ELF-1 (cell line): ENCODE results near the gene NIP7.
"Not testable (repeated sequence)": the region's sequence is repeated elsewhere in the genome, so short reads cannot be mapped to it uniquely, and the experiment has no call there.

ENCODE experiments used
- DNase-seq: peaks from one replicate; pipeline ENCODE4 v3.0.0-alpha.2; 2016; ENCODE audit warnings: low read depth, low spot score

Gene NIP7

DNA sequence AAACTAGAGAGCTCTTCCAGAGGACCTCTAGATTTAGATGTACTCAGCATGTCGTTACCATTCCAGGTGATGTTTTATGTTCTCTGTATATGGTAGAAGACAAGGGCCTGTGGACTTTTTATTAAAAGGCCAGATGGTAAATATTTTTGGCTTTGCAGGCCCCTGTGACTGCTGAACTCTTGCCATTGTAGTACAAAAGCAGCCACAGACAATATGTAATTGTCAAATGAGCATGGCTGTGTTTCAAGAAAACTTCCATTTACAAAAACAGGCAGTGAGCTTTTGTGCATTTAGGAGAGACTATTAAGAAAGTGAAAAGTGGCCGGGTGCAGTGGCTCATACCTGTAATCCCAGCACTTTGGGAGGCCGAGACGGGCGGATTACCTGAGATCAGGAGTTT, 4.6 kb downstream of the NIP7 start:
- DNase-seq: no peak

DNA sequence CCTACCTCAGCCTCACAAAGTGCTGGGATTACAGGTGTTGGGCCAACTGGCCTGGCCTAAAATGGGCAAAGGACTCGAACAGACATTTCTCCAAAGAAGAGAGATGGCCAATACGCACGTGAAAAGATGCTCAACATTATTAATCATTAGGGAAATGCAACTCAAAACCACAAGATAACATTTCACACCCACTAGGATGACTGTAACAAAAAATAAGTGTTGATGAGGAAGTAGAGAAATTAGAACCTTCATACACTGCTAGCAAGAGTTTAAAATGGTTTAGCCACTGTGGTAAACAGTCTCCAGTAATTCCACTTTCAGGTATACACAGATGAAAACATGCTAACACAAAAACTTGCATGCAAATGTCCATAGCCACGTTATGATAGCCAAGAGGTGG, 6.4 kb downstream of the NIP7 start:
- no peak for DNase-seq

DNA sequence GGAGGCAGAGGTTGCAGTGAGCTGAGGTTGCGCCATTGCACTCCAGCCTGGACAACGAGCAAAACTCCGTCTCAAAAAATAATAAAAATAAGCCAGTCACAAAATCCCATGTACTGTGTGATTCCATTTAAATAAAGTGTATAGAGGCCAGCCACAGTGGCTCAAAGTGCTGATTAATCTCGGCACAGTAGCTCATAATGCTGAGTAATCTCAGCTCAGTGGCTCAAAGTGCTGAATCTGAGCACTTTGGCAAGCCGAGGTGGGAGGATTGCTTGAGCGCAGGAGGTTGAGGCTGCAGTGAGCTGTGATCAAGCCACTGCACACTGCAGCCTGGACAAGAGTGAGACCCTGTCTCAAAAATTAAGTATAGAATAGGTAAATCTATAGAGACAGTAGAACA, 7.1 kb downstream of the NIP7 start:
- no peak for DNase-seq

DNA sequence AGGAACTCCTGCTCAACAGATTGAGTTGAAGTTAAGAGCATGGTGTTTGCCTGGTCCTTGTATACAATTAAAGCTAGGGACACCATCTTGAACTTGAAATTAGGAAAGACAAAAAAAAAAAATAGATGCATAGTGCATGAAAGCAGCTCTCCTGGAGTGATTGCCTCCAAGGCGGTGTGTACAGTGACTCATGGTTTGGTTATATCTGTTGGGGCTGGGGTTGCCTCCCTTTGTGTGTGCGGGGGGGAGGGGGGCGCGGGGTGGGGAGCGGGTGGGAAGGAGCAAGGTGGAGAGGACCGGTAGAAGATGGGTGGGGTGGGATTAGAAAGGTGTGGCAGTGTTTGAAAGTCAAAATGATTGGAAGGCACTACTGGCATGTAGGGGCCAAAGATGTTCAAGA, 8.7 kb downstream of the NIP7 start:
- no peak for DNase-seq

DNA sequence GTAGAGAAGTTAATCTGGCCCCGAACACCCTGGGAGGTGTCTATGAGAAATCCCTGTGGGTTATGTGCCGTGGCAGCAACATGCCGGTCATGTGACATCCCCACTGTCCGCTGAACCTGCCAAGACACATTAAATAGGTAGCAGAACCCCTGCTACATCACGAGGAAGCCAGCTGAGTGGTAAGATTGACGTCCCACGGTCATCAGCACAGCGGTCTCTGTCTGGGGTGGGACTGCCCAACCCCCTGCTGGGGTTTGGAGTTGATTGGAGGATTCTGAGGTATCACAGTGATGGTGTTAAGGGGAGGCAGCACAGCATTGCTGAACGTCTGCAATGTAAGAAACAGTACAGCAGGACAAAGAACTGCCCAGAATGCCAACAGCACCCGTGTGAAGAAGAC, 10.0 kb downstream of the NIP7 start:
- DNase-seq: no peak

DNA sequence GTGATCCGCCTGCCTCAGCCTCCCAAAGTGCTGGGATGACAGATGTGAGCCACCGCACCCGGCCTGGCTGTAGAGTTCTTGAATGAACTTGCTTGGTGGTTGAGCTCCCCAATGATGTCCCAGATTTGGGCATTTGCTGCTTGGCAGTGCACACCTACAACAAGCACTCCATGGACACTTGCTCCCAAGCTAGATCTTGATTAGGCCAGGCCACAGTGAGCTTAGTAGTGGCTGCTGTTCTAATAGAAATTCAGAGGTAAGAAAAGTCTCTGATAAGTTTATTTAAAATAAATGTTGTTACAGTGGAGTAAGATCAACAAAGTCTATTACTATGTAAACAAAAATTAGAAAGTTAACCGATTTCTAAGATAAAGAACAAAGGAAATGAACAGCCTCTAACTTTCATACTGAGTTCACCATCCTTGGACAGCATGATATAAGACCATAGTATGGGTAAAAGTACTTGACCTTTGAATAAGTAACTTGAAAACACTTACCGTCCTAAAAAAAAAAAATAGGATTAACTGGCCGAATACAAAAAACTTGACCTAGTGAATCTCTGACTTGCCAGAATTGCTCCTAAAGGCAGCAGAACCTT, 11.1 kb downstream of the NIP7 start:
- DNase-seq: no peak

DNA sequence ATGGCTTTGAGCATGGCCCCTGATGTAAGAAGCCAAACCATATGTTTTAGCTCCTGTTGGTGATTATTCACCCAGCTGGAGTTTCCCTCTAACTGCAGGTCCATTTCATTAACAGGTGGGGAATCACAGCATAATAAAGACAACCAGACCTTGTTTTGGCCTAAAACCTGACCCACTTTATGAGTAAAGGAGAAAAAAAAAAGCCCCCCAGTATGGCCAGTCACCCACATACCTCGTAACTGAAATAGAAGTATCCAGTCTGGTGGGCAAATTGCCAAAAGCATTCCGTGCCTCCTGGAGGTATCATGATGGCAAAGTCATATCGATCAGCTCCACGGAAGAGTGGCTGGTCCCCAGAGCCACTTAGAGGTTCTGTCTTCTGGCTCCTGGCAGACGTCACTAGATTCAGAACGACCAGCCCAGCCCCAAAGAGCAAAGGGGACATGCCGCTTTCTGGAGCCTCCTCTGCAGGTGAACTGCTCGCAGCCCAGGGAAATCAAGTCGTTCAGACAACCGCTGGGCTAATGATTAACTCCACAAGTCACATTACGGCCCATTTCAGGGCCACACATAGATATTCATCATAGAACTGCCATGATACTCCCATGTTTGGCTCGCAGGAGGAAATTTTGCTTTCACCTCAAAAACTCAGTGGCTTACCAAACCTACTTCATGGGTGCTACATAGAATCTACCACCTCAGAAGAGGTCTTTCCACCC, 11.9 kb downstream of the NIP7 start, which contains the start of gene TMED6:
Gene TMED6, minus strand, starts transcription at position 478 of the 719 bp plus-strand sequence. Its CDS starts 33 bp downstream, at position 445.
- DNase-seq: no peak

DNA sequence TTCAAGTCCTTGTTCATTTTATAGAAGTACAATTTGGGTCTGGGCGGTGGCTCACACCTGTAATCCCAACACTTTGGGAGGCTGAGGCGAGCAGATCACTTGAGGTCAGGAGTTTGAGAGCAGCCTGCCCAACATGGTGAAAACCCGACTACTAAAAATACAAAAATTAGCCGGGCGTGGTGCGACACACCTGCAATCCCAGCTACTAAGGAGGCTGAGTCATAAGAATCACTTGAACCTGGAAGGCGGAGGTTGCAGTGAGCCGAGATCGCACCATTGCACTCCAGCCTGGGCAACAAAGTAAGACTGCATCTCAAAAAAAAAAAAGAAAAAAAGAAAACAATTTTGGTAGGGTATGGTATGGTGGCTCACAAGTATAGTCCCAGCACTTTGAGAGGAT, 20.5 kb downstream of the NIP7 start:
- not testable (repeated sequence) for DNase-seq

DNA sequence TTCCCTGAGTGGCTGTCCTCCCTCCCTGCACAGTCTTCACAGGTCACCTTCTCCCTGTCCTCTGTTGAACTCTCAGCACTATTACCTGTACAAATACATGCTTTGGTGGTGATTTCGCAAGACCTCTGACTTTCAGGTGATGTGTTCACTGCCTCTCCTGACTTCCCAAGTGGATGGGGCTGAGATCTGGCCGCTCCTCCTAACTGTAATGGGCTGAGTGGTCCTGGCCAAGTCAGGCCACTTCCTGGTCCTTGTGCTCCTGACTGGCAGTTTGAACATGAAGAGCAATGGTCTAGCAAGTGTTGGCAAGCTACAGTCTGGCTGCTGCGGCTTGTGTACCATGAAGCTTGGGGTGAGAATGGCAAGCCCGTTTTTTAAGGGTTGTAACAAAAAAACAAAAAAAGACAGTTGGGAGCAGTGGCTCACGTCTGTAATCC, 23.7 kb downstream of the NIP7 start:
- DNase-seq: no peak

DNA sequence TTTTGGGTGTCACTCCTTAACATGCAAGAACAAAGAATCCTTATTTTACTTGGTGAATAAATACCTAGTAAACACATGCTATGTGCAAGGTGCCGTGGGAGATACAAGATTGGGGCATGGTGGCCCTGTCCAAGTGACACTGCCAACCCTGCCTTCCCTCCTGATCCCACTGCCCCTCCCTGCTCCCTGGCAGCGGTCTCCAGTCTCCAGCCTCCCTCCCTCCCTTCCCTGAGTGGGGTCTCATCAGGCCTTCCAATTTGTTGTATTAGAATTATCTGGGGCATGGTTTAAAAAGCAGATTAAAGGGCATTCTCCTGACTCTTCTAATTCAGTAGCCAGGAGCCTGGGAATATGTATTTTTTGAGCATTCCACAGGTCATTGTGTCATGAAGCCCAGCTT, 24.5 kb downstream of the NIP7 start:
- DNase-seq: no peak

DNA sequence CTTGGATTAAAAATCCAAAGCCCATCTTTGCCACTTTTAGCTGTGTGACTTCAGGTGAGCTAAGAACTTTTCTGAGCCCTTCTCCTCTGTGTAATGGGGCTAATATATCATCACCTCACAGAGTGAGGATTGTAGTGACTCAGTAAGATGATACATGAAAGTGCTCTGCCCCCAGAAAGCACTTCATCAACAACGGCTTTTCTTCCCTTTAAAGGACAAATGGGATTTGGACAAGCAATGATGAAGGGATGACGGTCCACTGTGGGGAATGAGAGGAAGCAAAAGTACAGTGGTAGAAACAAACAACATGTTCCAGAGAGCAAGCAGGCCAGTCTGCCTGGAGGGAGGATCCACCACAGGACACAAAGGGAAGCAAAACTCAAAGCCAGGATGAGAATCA, 26.3 kb downstream of the NIP7 start:
- DNase-seq: no peak

DNA sequence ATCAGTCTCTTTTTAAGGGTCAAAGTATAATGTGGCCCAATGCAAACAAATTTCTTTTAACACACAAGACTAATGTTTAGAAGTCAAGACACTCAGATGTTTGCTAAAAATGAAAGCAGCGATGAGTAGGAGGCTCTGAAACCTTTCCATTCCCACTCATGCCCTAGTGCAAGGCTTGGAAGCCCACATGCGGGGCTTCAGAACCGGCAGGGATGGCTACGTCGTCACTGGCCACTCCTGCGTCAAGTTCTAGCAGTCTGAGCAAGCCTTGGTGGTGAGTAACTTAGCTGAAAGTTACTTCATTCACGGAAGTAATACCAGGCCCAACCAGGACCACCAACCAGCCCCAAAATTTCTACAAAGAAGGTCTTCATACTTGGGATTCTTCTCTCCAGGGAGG, 26.9 kb downstream of the NIP7 start:
- no peak for DNase-seq

DNA sequence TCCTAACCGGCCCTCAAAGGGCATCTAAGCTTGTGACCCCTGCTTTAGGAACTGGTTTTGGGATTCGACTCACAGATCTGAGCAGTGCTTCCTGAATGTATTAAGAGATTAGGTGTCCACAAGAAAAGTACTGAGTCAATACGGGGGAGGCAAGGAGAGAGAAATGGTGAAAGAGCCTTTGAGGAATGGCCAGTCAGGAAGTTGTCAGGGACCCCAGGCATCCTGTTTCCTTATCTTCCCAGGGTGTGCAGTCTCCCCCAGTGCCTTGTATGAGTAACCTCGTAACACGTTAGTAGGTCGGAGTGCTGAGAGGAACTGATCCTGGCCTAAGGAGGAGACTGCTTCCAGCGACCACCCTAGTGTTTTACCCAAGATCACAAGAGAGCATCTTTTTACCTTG, 28.4 kb downstream of the NIP7 start:
- peak; percentile 47 for DNase-seq

DNA sequence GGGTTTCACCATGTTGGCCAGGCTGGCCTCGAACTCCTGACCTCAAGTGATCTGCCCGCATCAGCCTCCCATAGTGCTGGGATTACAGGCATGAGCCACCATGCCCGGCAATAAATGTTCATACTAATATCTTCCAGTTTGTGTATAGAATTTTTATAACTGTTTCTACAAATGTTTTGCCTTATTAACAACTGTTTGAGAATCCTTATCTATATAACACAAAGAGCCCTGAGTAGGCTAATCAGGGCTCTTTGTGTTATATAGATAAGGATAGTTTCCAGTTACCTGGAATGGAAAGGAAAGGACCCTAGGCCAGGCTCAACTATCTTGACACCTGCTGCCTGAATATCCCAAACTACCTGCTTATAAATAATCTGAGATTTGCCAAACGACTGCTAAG, 29.3 kb downstream of the NIP7 start:
- DNase-seq: no peak

DNA sequence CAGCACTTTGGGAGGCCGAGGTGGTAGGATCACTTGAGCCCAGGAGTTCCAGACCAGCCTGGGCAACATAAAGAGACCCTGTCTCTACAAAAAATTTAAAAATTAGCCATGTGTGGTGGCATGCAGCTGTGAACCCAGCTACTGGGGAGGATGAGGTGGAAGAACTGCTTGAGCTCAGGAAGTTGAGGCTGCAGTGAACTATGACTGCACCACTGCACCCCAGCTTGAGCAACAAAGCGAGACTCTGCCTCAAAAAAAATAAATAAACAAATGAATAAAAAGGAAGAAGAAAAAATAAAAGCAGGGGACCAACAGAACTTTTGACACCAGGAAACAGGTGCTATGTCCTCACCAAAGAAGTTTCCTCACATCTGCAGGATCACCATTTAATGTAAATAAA, 32.0 kb downstream of the NIP7 start:
- DNase-seq: no peak

DNA sequence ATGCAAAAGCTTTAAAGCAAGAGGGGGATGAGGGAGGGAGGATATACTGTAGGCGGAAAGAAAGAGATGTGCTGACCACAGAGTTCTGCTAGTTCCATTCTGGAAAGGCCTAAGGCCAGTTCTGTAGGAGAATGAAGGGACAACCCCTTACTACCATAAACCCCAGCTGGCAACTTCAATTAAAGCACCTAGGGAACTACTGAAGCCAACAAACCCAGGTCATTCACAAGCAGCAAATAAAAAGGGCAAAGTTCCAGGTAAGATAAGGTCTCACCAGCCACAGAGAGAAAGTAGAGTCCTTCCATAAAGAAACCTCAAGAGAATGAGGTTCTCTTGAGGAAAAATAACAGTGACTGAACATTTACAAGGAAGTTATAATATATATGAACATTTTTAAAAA, 33.4 kb downstream of the NIP7 start:
- peak; percentile 42 for DNase-seq

DNA sequence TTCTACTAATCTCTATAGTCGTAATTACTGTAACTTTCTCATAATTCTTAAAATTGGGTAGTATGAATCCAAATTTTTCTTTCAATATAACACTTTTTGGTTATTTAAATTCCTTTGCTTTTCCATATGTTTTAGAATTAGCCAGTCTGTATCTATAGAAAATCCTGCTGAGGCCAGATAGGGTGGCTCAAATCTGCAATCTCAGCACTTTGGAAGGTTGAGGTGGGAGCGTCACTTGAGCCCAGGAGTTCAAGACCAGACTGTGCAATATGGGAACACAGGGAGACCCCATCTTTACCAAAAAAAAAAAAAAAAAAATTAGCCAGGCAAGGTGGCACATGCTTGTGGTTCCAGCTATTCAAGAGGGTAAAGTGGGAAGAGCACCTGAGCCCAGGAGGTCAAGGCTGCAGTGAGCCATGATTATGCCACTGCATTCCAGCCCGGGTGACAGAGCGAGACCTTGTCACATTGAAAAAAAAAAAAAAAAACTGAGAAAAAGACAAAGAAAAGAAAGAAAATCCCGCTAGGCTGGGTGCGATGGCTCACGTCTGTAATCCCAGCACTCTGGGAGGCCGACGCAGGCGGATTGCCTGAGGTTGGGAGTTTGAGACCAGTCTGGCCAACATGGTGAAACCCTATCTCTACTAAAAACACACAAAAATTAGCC, 37.0 kb downstream of the NIP7 start:
- DNase-seq: no peak

DNA sequence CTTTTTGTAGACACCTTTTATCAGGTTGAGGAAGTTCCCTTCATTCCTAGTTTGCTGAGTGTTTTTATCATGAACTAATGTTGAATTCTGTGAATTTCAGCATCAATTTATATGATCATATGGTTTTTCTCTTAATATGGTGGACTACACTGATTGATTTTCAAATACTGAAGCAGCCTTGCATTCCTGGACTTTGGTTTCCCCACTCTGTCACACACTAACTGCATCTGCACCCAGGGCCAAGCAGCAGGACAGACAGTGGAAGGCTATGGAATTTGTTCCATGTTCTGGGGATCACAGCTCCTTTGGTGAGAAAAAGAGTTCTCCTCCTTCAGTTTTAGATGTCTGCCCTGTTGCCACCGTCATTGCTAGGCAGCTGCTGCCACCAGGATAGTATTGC, 38.5 kb downstream of the NIP7 start:
- DNase-seq: no peak

DNA sequence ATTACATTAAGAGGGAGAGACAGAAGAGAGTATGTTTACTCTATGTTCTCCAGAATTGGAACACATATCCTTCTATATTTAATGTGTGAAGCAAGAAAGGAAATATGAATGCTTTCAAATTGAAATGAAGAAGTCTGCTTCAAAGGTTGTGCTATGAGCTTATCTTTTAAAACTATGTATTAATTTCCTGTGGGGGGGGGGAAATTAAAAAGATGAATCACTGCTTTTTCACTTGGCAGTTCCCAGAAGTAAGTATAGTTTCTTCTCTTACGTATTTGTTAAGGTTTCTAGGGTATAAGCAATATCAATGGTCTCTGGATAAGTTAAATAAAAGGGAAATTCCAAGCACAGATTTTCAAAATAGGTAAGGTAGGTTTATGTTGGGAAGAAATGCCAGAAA, 39.2 kb downstream of the NIP7 start:
- no peak for DNase-seq

DNA sequence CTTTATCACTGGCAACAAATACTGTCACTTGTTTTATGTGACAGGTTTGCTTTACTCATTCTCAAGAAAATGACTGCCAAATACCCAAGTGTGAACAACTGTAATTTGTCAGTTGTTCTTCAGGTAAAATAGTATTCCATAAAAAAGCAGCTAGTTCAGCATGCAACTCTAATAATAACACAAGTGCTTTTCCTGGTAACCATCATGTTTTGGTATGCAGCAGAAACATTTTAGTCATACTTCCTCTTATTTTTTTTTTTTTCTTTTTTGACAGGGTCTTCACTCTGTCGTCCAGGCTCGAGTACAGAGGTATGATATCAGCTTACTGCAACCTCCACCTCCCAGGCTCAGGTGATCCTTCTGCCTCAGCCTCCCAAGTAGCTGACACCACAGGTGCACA, 41.7 kb downstream of the NIP7 start:
- no peak for DNase-seq

DNA sequence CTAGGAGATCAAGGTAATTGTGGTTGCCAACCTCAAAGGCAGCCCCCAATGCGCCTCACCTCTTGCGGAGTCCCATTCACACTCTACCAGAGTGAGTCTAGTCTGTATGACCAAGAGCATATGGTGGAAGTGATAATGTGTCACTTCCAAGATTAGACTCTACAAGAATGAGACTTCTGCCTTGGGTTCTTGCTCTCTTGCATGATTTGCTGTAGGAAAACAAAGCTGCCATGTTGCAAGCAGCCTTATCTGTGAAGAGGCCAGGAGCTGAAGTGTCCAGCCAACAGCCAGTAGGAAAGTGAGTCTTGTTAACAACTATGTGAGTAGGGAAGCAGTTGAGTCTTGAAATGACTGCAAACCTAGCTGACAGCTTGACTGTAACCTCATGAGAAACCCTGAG, 42.8 kb downstream of the NIP7 start:
- no peak for DNase-seq

DNA sequence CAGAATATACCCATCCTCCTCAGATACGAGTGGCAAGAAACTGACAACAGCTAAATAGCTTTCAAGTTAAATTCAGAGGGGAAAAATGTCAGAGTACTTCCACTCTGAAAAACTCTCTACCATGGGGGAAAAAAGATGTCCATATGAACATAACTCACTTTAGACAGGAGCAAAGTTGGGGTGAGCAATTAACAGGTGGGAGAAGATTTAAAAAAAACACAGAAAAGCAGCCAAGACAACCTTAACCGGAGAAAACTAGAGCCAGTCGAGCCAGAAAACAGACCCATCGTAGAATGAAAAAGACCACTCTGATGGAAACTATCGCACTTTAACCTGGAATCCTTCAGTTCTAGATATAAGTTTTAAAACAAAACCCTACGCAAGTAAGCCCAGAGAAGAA, 45.4 kb downstream of the NIP7 start:
- DNase-seq: no peak

DNA sequence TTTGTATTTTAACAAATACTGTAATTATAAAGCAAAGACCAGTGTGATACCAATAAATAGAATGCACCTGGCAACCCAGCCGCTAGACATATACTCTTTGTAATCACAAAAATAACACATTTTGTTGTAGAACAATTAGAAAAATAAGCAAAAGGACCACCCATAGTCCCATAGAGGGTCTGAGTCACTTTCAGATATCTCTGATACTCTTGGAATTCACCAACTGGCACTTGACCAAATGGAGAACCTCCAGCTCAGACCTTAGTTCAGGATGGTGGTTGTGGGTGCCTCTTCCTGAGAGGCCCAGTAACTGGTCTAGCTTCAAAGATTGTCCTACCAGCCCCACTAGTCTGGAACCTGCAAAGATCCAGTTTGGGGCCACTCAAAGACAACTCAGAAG, 47.0 kb downstream of the NIP7 start:
- DNase-seq: no peak
